Kidney capillary endothelial cell (primary cell): Measurements from ENCODE around the gene ANTXR1.
A peak's percentile ranks its signal among the peaks of the same experiment; 100 is the strongest.

ENCODE experiments used
- DNase-seq: peaks from one replicate; pipeline ENCODE4 v3.0.0-alpha.2; 2018; ENCODE audit warnings: low spot score

The ANTXR1 gene

GRCh38 chr2:69073928-69074570, 61.1 kb downstream of the ANTXR1 start:
- DNase-seq: no peak

DNA sequence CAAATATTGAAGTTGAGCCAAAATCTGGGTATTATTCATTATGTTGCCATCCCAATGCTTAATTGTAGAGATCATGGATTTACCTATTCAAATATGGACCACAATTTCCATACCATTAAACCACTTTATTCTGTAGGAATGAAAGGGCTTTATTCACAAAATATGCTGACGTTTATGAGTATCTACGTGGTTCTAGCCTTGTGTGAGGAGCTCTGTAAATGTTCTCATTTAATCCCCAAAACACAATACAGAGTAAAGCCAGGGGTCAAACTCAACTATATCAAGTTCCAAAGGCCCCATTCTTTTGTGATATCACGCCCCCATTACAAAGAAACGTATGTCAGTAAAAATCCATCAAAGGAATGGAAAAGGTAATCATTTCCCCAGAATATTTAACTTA, 61.9 kb downstream of the ANTXR1 start:
- DNase-seq: no peak

GRCh38 chr2:69075486-69075885, 62.5 kb downstream of the ANTXR1 start:
- DNase-seq: no peak

DNA sequence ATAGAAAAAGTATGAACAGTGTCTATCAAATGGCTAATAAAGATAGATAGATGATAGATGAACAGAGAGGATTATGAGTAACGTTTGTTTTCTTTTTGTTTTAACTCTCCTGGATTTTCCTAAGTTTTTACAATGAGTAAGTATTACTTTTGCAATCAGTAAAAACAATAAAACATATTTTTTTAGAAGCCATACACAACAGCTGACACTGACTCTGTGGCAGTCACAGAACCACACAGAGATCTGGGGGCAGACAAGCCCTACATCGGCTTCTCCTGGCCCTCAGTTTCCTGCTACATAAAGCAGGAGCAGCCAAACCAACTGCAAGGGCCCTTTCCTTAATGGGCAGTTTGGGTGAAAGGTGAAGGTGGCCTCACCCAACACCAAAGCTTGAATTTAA, 63.6 kb downstream of the ANTXR1 start:
- no peak for DNase-seq

GRCh38 chr2:69077252-69077950, 64.4 kb downstream of the ANTXR1 start:
- DNase-seq: no peak

DNA sequence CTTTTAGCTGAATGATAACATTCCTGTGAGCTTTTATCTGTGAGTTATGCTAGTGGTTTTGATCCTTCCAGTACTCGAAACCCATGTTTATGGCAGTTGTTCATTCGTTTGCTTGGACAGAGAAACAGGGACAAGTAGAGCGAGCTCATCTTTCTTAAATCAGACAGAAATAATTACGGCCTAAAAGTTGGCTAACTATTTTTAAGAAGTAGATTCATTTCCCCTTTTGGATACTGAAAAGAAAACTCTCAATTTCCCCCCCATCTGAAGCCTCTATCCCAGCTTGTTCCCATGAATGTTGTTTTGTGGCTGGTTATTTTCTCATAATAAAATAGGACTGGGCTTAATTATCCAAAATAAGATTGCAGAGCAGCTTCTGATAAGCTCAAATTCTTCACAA, 67.1 kb downstream of the ANTXR1 start:
- DNase-seq: no peak

GRCh38 chr2:69081001-69081580, 68.1 kb downstream of the ANTXR1 start:
- no peak for DNase-seq

- no peak for DNase-seq
Observed at GRCh38 chr2:69081757-69082156, 68.8 kb downstream of the ANTXR1 start.

DNA sequence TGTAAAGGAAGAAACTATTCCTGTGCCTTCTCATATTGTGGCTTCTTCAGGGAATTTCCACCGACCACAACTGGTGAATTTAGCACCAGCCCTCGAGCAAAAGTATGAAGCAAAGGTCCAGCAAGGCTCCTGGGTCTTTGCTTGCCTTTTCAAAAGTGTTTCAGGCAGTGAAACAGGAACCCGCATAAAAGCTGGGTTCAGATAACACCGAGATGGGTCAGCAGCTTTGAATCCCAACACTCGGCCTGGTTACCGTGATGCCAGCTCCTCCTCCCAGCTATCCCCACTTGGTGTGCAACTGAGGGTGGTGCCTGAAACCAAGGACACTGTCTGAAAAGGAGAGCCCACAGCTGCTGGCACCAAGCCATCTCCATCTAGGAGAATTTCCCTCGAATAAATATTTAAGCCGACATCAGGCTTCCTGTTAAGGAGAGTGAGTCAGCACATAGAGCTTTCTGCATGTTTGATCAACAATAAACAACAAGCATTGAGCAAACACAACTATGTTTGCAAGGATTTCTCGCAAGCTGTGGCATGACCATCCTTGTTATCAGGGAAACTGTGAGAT, 69.5 kb downstream of the ANTXR1 start:
- DNase-seq: peak; percentile 97

DNA sequence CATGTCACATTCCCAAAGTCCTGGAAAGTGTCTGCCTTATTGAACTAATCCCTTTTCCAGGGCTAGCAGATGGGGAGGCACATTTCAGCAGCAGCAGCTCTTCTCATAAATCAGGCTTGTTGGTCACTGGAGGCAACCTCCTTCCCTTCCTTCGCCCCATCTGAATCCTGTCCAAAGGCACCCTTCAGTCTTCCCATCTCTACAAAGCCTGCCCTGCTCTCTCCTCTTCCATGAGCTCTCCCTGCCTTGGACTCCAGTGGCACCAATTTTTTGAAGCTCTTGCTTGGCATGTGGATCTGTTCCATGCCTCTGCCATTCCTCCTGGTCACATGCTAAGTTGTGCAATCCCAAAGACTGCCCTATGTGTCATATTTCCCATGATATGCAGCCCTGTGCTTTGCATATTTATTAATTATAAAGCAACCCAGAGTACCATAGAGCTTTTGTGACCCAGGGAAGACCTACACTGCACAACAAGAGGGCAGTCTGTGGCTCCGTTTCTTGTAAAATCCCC, 70.3 kb downstream of the ANTXR1 start:
- DNase-seq: no peak

GRCh38 chr2:69084492-69084891, 71.5 kb downstream of the ANTXR1 start:
- no peak for DNase-seq

GRCh38 chr2:69086466-69086865, 73.5 kb downstream of the ANTXR1 start:
- no peak for DNase-seq

DNA sequence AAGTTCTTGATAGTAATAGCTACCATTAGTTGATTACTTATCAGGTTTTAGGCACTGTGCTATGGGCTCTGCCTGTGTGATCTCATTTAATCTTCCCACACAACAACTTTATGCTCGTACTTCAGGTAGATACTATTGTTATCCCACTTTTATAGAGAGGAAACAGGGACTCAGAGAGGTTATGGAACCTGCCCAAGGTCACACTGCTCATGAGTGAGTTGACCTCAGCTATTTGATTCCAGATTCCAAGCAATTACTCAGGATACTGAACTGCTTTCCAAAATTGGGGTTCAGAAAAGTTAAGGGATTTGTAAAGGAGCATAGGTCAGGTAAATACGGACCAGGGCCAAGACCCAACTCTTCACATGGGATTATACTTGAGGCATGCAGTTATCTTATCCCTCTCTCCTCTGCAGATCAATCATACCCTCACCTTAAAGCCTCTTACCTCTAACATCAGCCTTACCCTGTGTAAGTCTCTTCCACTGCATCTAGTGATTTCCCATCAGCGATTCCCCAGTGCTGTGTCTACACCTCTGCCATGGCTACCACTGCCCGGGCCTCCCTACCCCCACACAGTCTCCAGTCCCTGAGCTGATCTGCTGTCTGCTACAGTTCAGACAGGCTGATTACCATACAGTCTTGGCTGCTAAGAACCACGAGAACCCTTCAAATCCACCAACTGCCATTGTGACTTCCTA, 74.4 kb downstream of the ANTXR1 start:
- DNase-seq: no peak

DNA sequence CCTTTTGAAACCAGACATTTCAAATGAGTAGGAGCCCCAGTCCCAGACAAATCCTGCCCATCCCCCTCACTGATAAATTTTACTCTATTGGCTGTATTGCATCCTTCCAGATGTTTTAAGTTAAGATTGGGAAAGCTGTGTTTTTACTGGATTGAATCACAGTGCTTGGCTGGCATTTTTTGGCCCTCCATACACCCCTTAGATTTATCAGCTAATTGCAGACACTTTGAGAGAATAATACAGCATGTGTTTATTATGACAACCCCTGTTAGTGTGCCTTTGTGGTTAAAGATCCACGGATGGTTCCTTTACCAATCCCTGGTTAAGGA, 74.9 kb downstream of the ANTXR1 start:
- no peak for DNase-seq

- DNase-seq: no peak
Observed at GRCh38 chr2:69088466-69088865, 75.5 kb downstream of the ANTXR1 start.

DNA sequence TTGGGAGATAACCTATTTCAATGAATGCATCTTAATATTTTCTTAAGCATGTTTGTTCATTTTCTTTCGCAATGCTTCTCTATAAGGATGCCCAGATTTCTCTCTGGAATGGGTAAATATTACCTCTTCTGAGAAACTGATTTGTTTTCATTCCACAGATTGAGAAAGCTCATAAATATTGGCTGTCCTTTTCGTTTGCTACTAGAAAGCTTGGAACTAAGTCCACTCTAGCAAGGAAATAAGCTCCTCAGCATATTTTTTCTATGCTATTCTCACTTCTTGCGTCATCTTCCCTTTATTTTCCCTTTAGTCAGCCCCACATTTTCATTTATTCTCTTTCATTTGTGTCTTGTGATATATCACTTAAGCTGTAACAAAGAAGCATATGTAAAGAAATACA, 76.3 kb downstream of the ANTXR1 start:
- DNase-seq: no peak

DNA sequence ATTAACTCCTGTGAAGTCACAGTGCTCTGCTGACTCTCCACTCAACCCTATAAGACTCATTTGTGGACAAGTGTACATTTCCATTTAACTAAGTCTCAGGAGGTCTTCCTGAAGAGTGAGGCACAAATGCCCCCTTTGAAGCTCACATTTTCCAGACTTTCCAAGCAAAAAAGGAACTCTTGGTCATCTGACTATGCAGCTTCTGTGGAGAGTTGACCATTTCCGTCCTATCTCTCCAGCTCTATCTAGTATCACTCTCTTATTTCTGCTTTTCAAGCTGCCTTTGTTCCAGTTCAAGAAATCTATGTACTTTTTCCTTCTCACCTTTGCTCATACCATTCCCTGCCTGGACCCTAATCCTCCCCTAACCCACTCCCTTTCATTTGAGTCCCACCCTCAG, 77.0 kb downstream of the ANTXR1 start:
- DNase-seq: no peak

- no peak for DNase-seq
Observed at GRCh38 chr2:69090820-69091219, 77.8 kb downstream of the ANTXR1 start.

DNA sequence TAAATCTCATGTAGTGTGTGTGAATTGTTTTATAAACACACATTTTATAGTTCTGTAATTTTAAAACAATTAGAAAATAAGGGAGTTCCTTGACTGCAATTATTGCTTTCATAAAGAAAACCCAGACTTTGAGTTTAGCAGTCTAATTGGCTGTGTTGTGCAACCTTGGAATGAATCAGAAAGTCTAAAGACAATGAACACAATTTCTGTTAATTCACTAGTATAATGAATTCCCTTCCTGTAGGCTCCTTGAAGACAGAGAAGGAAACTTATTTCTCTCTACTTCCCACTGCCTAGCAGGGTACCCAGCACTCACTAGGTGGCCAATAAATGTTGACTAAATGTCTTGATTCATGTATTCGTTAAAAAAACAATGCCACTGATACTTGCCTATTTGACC, 79.9 kb downstream of the ANTXR1 start:
- DNase-seq: no peak

DNA sequence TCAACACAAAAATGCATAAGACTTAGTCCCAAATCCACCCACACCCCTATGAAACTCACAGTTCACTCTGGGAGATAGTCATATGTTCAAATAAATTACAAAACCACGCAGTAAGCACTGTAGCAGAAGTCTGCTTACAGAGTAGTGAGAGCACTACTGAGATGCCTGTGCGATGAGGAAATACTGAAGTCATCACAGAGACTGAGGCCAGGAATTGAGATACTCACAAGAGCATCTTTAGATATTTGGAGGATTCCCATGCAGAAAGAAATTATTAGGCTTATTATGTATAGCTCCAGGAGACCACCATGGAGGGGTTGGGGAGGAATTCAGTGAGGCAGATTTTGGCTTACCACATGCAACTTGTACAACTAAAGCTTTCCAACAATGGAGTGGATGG, 82.3 kb downstream of the ANTXR1 start:
- DNase-seq: no peak

GRCh38 chr2:69096326-69097095, 83.5 kb downstream of the ANTXR1 start:
- DNase-seq: no peak

DNA sequence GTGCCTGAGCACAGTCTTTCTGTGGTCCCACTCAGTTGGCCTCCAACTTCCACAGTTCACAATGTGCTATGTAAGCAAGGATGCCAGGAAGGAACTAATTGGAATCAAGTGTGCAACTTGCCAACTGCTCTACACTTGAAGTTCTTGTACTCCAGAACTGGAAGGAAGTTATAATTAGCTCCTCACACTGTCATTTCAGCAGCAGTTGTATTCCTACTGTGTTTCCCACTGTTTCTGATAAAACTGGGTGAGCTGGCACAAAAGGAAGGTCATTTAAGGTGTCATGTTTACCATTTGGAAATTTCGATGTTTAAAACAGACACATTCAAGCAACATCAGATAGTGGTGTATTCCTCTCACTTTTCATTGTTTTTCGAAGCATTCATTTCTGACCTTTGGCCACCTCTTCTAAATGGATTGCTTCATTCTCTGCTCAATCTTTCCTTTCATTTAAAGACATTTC, 84.2 kb downstream of the ANTXR1 start:
- no peak for DNase-seq
